Measurements from ENCODE around the gene SLC27A2.

DNA sequence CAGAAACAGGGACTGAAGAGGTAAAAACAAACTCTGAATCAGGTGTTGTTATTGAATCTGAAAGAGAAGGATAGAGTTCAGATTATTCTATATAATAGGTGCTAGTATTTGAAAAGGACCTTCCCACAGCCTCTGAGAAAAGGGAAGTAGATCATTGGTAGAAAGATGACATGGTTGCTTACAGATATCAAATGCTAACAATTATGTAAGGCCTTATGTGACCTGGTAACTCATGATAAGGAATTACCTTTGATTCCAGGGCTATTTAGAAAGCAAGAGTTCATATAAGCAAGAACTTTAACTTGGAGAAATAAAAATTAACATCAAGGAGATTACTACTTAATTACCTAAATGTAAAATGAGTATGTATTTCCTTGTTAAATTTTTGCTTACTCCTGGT lies 7.6 kb downstream of the SLC27A2 start:
- TF ChIP-seq CTCF (IDR thresholded peaks at IDR 0.05) (no peak), POLR2A (IDR thresholded peaks at IDR 0.05) (no peak), EP300 (IDR thresholded peaks at IDR 0.05) (no peak)
